B cell (primary cell): ENCODE data around the gene JMJD1C. TPM values are rescaled to one million over a fixed set of nuclear protein-coding genes. Genes with fewer than 3 reads are reported as not detected.

Source experiments
- ATAC-seq: fragments of 200-7000 bp; cut with Tn5 transposase; one replicate; pipeline ENCODE4 v1.10.0; 2021; ENCODE audit warnings: low read depth, mild to moderate bottlenecking, moderate number of reproducible peaks, moderate library complexity
- CTCF ChIA-PET: fragments of 350-600 bp; sonication (Branson Sonifier 250); formaldehyde crosslinking; loops from one replicate; lab custom pipeline; 2021; ENCODE audit warnings: antibody characterized with exemption, inconsistent platforms; lab: Charles Lee
- POLR2A ChIA-PET: fragments of 350-600 bp; sonication (Branson Sonifier 250); formaldehyde crosslinking; loops from one replicate; lab custom pipeline; 2021; ENCODE audit warnings: antibody characterized with exemption; lab: Charles Lee
- DNase-seq: peaks from one replicate; pipeline ENCODE4 v3.0.0; 2013
- H2AFZ ChIP-seq: 2 replicates; pipeline ENCODE4 v1.6.1; 2012; ENCODE audit warnings: mild to moderate bottlenecking, low read depth, low read length; ENCODE audit not compliant: insufficient read depth, poor library complexity, severe bottlenecking
- H3K27ac ChIP-seq, 2 donors: 1 replicate in 1 of 2; 2 replicates in 1 of 2; pipeline ENCODE4 v1.5.1; 2012 to 2013; ENCODE audit warnings: low read length in 2 of 2, mild to moderate bottlenecking in 2 of 2, moderate library complexity in 1 of 2
- H3K27me3 ChIP-seq, 4 experiments: fragments of 200-600 bp in 1 of 4; sonication (generic) in 1 of 4; replicated peaks in 1 of 4; 1 replicate in 2 of 4; 2 replicates in 2 of 4; pipeline versions ENCODE4 v1.6.1 to v1.7.0; 2013 to 2016; ENCODE audit warnings: low read length in 3 of 4, mild to moderate bottlenecking in 2 of 4, mixed read lengths in 1 of 4, moderate library complexity in 1 of 4; ENCODE audit not compliant: insufficient read depth in 4 of 4, control insufficient read depth in 3 of 4; ENCODE audit errors: control extremely low read depth in 1 of 4
- H3K36me3 ChIP-seq, 2 experiments: replicated peaks in 1 of 2; 1 replicate in 1 of 2; 2 replicates in 1 of 2; pipeline versions ENCODE4 v1.6.1 to v1.7.1; 2013; ENCODE audit warnings: low read length in 1 of 2; ENCODE audit not compliant: insufficient read depth in 2 of 2, control insufficient read depth in 1 of 2; ENCODE audit errors: control extremely low read depth in 1 of 2, extremely low read depth in 1 of 2
- H3K4me1 ChIP-seq, 2 donors: fragments of 200-600 bp in 1 of 2; sonication (generic) in 1 of 2; 1 replicate in 1 of 2; 2 replicates in 1 of 2; pipeline versions ENCODE4 v1.5.1 to v1.6.1; 2013 to 2017; ENCODE audit warnings: low read length in 2 of 2; ENCODE audit not compliant: control insufficient read depth in 2 of 2, insufficient read depth in 2 of 2
- H3K4me2 ChIP-seq: replicated peaks from 2 replicates; pipeline ENCODE3; 2012; ENCODE audit warnings: mild to moderate bottlenecking, low read depth, low read length; ENCODE audit not compliant: poor library complexity, severe bottlenecking
- H3K4me3 ChIP-seq, 5 experiments: fragments of 200-600 bp in 1 of 5; sonication (generic) in 1 of 5; 1 replicate in 3 of 5; 2 replicates in 2 of 5; pipeline versions ENCODE4 v1.5.1 to v1.7.0; 2011 to 2016; ENCODE audit warnings: low read length in 4 of 5, mild to moderate bottlenecking in 4 of 5, low read depth in 2 of 5, control low read depth in 1 of 5, moderate library complexity in 1 of 5; ENCODE audit not compliant: insufficient read depth in 1 of 5; ENCODE audit errors: control extremely low read depth in 1 of 5, extremely low read depth in 1 of 5
- H3K79me2 ChIP-seq: fragments of 200-600 bp; sonication (generic); one replicate; pipeline ENCODE4 v1.6.0; 2016; ENCODE audit warnings: low read length; ENCODE audit not compliant: control insufficient read depth, insufficient read depth
- H3K9ac ChIP-seq: fragments of 200-600 bp; sonication (generic); 2 replicates; pipeline ENCODE4 v1.6.1; 2017; ENCODE audit warnings: mild to moderate bottlenecking, low read length, moderate library complexity
- H3K9me3 ChIP-seq, 3 donors: one replicate each; pipeline versions ENCODE4 v1.6.1 to v1.7.1; 2013; ENCODE audit warnings: low read length in 2 of 3; ENCODE audit not compliant: control insufficient read depth in 2 of 3, insufficient read depth in 1 of 3; ENCODE audit errors: control extremely low read depth in 1 of 3
- H4K20me1 ChIP-seq: 2 replicates; pipeline ENCODE4 v1.6.0; 2012; ENCODE audit warnings: mild to moderate bottlenecking, low read length; ENCODE audit not compliant: insufficient read depth, control insufficient read depth, poor library complexity, severe bottlenecking
- H3K27ac Mint-ChIP-seq: one replicate; pipeline ENCODE4 v1.8.0; 2021; ENCODE audit warnings: mixed read lengths
- H3K27me3 Mint-ChIP-seq: one replicate; pipeline ENCODE4 v1.8.0; 2021; ENCODE audit warnings: mixed read lengths
- H3K4me1 Mint-ChIP-seq: one replicate; pipeline ENCODE4 v1.8.0; 2021; ENCODE audit warnings: mixed read lengths
- H3K4me3 Mint-ChIP-seq: one replicate; pipeline ENCODE4 v1.8.0; 2021; ENCODE audit warnings: mixed read lengths
- H3K9me3 Mint-ChIP-seq: one replicate; pipeline ENCODE4 v1.8.0; 2022; ENCODE audit warnings: mixed read lengths; ENCODE audit not compliant: insufficient read depth
- EZH2 ChIP-seq: IDR thresholded peaks from 2 replicates; pipeline ENCODE4 v1.6.1; 2012; ENCODE audit warnings: borderline replicate concordance, low read depth, mild to moderate bottlenecking, moderate library complexity, low read length; ENCODE audit not compliant: insufficient read depth, poor library complexity, severe bottlenecking
- WGBS: methylation state at CpG from one replicate; pipeline ENCODE4 v1.1.5; 2013; ENCODE audit warnings: missing lambda C conversion rate; ENCODE audit not compliant: insufficient coverage; 5-methylcytosine and 5-hydroxymethylcytosine counted together
- intact Hi-C: fragments of 100-400 bp; cut with micrococcal nuclease; formaldehyde crosslinking; loops from one replicate; pipeline ENCODE4 v1.10.0; 2022
- polyA plus RNA-seq: library from polyadenylated mRNA; depleted of rRNA; stranded (reverse); fragments of >200 nt; gene quantifications from 2 replicates; pipeline ENCODE4 v1.2.3, GENCODE V29; 2012
- total RNA-seq, 2 donors: library from RNA; stranded (reverse); fragments of 120-200 nt in 1 of 2; gene quantifications; 1 replicate in 1 of 2; 2 replicates in 1 of 2; pipeline versions ENCODE4 v1.2.3 to v1.2.4, GENCODE V29; 2013 to 2022
- TF ChIP-seq, protein P1 (sequence below): fragments of 200-600 bp; IDR thresholded peaks from one replicate; pipeline ENCODE4 v1.8.0; 2022; ENCODE audit warnings: antibody characterized with exemption, mild to moderate bottlenecking

JMJD1C gene
- total and polyA plus RNA-seq, 2 donors (not counting 1 experiment from before 2014, with no cell fraction given), result 81.8 to 235 TPM

DNA sequence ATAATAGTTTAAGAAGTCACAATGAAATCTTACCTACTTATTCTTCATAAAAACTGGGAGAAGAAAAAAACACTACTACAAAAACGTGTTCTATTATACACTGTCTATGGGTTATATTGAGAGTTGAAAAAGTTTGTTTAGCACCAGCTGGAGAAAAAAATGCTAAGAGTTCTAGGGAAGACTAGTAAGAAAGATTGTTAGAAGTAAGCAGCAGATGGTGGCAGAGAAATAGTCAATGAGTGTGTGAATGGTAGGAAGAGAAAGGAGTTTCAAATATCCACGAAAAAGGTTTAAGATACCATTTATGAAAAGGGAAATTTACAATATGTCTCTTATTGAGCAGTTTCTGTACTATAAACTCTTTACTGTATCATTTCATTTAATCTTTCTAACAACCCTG, 208.0 kb downstream of the JMJD1C start:
- H3K4me2 ChIP-seq, result peak overlapping the region; percentile 77
- intact Hi-C loops, result loop anchor here (1.0 to 10.0 kb wide), 3 partner anchors 9 to 733 kb away; no protein-coding TSS in a partner anchor

More for the DNA sequence above, 208.0 kb downstream of the JMJD1C start:
- ChIA-PET POLR2A (interaction anchor here (0.6 to 0.7 kb wide), 2 partner anchors 11 to 49 kb away, joined by 3 to 8 read pairs; no protein-coding TSS in a partner anchor), CTCF (interaction anchor here (0.6 to 4.8 kb wide), 5 partner anchors 9 to 373 kb away, joined by 3 to 21 read pairs (median 4); no protein-coding TSS in a partner anchor)
- H3K27me3 ChIP-seq, result no peaks in the 10 kb centered on the region
- no peak overlapping the region for H3K4me3 ChIP-seq
- peaks cover 80 to 92% of the 10 kb centered on the region in 2 donors for H3K4me1 ChIP-seq
- H3K27ac Mint-ChIP-seq, result peak overlapping the region; percentile 51
- no peak overlapping the region for H3K9ac ChIP-seq
- peak overlapping the region; percentile 37 for H3K4me3 Mint-ChIP-seq
- H3K9me3 Mint-ChIP-seq, result no peaks in the 10 kb centered on the region
- H3K27me3 Mint-ChIP-seq, result no peaks in the 10 kb centered on the region
- TF ChIP-seq, protein P1, sequence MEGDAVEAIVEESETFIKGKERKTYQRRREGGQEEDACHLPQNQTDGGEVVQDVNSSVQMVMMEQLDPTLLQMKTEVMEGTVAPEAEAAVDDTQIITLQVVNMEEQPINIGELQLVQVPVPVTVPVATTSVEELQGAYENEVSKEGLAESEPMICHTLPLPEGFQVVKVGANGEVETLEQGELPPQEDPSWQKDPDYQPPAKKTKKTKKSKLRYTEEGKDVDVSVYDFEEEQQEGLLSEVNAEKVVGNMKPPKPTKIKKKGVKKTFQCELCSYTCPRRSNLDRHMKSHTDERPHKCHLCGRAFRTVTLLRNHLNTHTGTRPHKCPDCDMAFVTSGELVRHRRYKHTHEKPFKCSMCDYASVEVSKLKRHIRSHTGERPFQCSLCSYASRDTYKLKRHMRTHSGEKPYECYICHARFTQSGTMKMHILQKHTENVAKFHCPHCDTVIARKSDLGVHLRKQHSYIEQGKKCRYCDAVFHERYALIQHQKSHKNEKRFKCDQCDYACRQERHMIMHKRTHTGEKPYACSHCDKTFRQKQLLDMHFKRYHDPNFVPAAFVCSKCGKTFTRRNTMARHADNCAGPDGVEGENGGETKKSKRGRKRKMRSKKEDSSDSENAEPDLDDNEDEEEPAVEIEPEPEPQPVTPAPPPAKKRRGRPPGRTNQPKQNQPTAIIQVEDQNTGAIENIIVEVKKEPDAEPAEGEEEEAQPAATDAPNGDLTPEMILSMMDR, result no peak
- TF ChIP-seq EZH2, result no peak
- peaks cover 80% of the 10 kb centered on the region for H4K20me1 ChIP-seq
- ATAC-seq (no peak), DNase-seq (no peak)
- H3K27ac ChIP-seq, result peak overlapping the region in 1 of 2 donors; percentile 73
- H3K36me3 ChIP-seq, result peaks cover 0 to 17% of the 10 kb centered on the region in 2 experiments
- no CpG with 5 or more reads among the region's 2 CpGs for WGBS
- no peaks in the 10 kb centered on the region for H3K9me3 ChIP-seq
- H3K79me2 ChIP-seq, result peaks cover 99% of the 10 kb centered on the region
- H2AFZ ChIP-seq, result no peak overlapping the region
- peaks cover 84% of the 10 kb centered on the region for H3K4me1 Mint-ChIP-seq
